Duodenal mucosa (tissue), 2 donors: Measurements from ENCODE around the gene MYO3A.

Experiments used
- H3K27ac ChIP-seq: one replicate; pipeline ENCODE4 v1.7.0; 2013; ENCODE audit warnings: low read depth, low read length
- H3K27me3 ChIP-seq, 2 donors: one replicate each; pipeline ENCODE4 v1.7.0; 2013; ENCODE audit warnings: low read length in 2 of 2, control low read depth in 1 of 2; ENCODE audit not compliant: insufficient read depth in 2 of 2, control insufficient read depth in 1 of 2
- H3K36me3 ChIP-seq, 2 donors: one replicate each; pipeline ENCODE4 v1.7.0; 2013; ENCODE audit warnings: low read length in 2 of 2, control low read depth in 1 of 2; ENCODE audit not compliant: insufficient read depth in 2 of 2, control insufficient read depth in 1 of 2
- H3K4me1 ChIP-seq, 2 donors: one replicate each; pipeline ENCODE4 v1.7.0; 2013; ENCODE audit warnings: low read length in 2 of 2, control low read depth in 1 of 2; ENCODE audit not compliant: insufficient read depth in 2 of 2, control insufficient read depth in 1 of 2
- H3K4me3 ChIP-seq, 2 donors: one replicate each; pipeline ENCODE4 v1.7.0; 2013; ENCODE audit warnings: low read length in 2 of 2, low read depth in 1 of 2
- H3K9ac ChIP-seq, 2 donors: one replicate each; pipeline ENCODE4 v1.7.0; 2013; ENCODE audit warnings: low read length in 2 of 2, low read depth in 1 of 2
- H3K9me3 ChIP-seq, 2 donors: one replicate each; pipeline ENCODE4 v1.7.0; 2013; ENCODE audit warnings: low read length in 2 of 2, control low read depth in 1 of 2; ENCODE audit not compliant: control insufficient read depth in 1 of 2

Gene MYO3A

GRCh38 chr10:26198119-26198518 lies 264.1 kb downstream of the MYO3A start:
- Histone ChIP-seq H3K9ac (no peak overlapping the region), H3K9me3 (no peaks in the 10 kb centered on the region), H3K4me3 (no peak overlapping the region), H3K36me3 (no peaks in the 10 kb centered on the region), H3K27ac (no peak overlapping the region), H3K4me1 (no peaks in the 10 kb centered on the region), H3K27me3 (no peaks in the 10 kb centered on the region)

- Histone ChIP-seq H3K9me3 (no peaks in the 10 kb centered on the region), H3K9ac (no peak overlapping the region), H3K27me3 (no peaks in the 10 kb centered on the region), H3K4me1 (no peaks in the 10 kb centered on the region), H3K27ac (no peak overlapping the region), H3K36me3 (no peaks in the 10 kb centered on the region), H3K4me3 (no peak overlapping the region)
Observed at GRCh38 chr10:26199841-26200240, 265.8 kb downstream of the MYO3A start.

- no peak overlapping the region for H3K9ac ChIP-seq
- no peak overlapping the region for H3K27ac ChIP-seq
- no peak overlapping the region for H3K4me3 ChIP-seq
- no peaks in the 10 kb centered on the region for H3K9me3 ChIP-seq
- H3K27me3 ChIP-seq, result no peaks in the 10 kb centered on the region
- no peaks in the 10 kb centered on the region for H3K36me3 ChIP-seq
- no peaks in the 10 kb centered on the region for H3K4me1 ChIP-seq
Observed at GRCh38 chr10:26205223-26205622, 271.2 kb downstream of the MYO3A start.

GRCh38 chr10:26211781-26212444 lies 277.9 kb downstream of the MYO3A start:
- Histone ChIP-seq H3K9ac (no peak overlapping the region), H3K27me3 (peaks cover 47 to 55% of the 10 kb centered on the region in 2 donors), H3K4me1 (no peaks in the 10 kb centered on the region), H3K27ac (no peak overlapping the region), H3K36me3 (no peaks in the 10 kb centered on the region), H3K9me3 (no peaks in the 10 kb centered on the region), H3K4me3 (no peak overlapping the region)

- no peak overlapping the region for H3K9ac ChIP-seq
- no peaks in the 10 kb centered on the region for H3K36me3 ChIP-seq
- H3K27me3 ChIP-seq, result peaks cover 53 to 61% of the 10 kb centered on the region in 2 donors
- H3K4me1 ChIP-seq, result no peaks in the 10 kb centered on the region
- no peak overlapping the region for H3K27ac ChIP-seq
- no peaks in the 10 kb centered on the region for H3K9me3 ChIP-seq
- no peak overlapping the region for H3K4me3 ChIP-seq
Observed at GRCh38 chr10:26212511-26212910, 278.5 kb downstream of the MYO3A start.

GRCh38 chr10:26213157-26213800 lies 279.2 kb downstream of the MYO3A start:
- Histone ChIP-seq H3K27ac (no peak overlapping the region), H3K9me3 (no peaks in the 10 kb centered on the region), H3K36me3 (no peaks in the 10 kb centered on the region), H3K4me3 (no peak overlapping the region), H3K4me1 (no peaks in the 10 kb centered on the region), H3K27me3 (peaks cover 60 to 69% of the 10 kb centered on the region in 2 donors), H3K9ac (no peak overlapping the region)

- H3K27me3 ChIP-seq, result peaks cover 66 to 76% of the 10 kb centered on the region in 2 donors
Observed at GRCh38 chr10:26214004-26214403, 280.0 kb downstream of the MYO3A start.

GRCh38 chr10:26214551-26215395 lies 280.7 kb downstream of the MYO3A start:
- H3K27ac ChIP-seq, result no peak overlapping the region
- H3K4me1 ChIP-seq, result no peaks in the 10 kb centered on the region
- no peak overlapping the region for H3K4me3 ChIP-seq
- H3K36me3 ChIP-seq, result no peaks in the 10 kb centered on the region
- no peaks in the 10 kb centered on the region for H3K9me3 ChIP-seq
- no peak overlapping the region for H3K9ac ChIP-seq
- peaks cover 68 to 83% of the 10 kb centered on the region in 2 donors for H3K27me3 ChIP-seq

More at GRCh38 chr10:26214004-26214403, 280.0 kb downstream of the MYO3A start:
- Histone ChIP-seq H3K36me3 (no peaks in the 10 kb centered on the region), H3K4me3 (no peak overlapping the region), H3K9me3 (no peaks in the 10 kb centered on the region), H3K27ac (no peak overlapping the region), H3K4me1 (no peaks in the 10 kb centered on the region), H3K9ac (no peak overlapping the region)

GRCh38 chr10:26215396-26215934 lies 281.4 kb downstream of the MYO3A start:
- H3K4me1 ChIP-seq, result no peaks in the 10 kb centered on the region
- H3K9ac ChIP-seq, result no peak overlapping the region
- no peaks in the 10 kb centered on the region for H3K36me3 ChIP-seq
- no peak overlapping the region for H3K27ac ChIP-seq
- H3K27me3 ChIP-seq, result peaks cover 70 to 89% of the 10 kb centered on the region in 2 donors
- H3K4me3 ChIP-seq, result peak overlapping the region in 1 of 2 donors; percentile 5
- H3K9me3 ChIP-seq, result no peaks in the 10 kb centered on the region
